ENCODE results near the gene ATP11A.
A peak's percentile ranks its signal among the peaks of the same experiment; 100 is the strongest.
"Not testable (repeated sequence)": the region's sequence is repeated elsewhere in the genome, so short reads cannot be mapped to it uniquely, and the experiment has no call there.

ATP11A gene

DNA sequence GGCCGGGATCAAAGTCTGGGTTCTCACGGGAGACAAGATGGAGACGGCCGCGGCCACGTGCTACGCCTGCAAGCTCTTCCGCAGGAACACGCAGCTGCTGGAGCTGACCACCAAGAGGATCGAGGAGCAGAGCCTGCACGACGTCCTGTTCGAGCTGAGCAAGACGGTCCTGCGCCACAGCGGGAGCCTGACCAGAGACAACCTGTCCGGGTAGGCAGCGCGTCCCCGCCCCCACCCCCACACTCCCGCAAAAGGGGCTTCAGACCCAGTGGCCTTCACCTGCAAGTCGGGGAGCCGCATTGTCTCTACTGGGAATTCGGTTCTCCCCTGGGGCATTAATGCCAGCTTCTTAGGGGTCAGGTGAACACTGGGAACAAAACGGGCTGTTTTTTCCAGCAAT, 164.5 kb downstream of the ATP11A start:
- no peak overlapping the region for H3K4me3 ChIP-seq (ENCODE audit: low read length)
- no peak for DNase-seq (ENCODE audit: low read depth)
- TF ChIP-seq, protein P1, sequence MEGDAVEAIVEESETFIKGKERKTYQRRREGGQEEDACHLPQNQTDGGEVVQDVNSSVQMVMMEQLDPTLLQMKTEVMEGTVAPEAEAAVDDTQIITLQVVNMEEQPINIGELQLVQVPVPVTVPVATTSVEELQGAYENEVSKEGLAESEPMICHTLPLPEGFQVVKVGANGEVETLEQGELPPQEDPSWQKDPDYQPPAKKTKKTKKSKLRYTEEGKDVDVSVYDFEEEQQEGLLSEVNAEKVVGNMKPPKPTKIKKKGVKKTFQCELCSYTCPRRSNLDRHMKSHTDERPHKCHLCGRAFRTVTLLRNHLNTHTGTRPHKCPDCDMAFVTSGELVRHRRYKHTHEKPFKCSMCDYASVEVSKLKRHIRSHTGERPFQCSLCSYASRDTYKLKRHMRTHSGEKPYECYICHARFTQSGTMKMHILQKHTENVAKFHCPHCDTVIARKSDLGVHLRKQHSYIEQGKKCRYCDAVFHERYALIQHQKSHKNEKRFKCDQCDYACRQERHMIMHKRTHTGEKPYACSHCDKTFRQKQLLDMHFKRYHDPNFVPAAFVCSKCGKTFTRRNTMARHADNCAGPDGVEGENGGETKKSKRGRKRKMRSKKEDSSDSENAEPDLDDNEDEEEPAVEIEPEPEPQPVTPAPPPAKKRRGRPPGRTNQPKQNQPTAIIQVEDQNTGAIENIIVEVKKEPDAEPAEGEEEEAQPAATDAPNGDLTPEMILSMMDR (conservative IDR thresholded peaks at IDR 0.05; ENCODE audit: low read length): no peak

DNA sequence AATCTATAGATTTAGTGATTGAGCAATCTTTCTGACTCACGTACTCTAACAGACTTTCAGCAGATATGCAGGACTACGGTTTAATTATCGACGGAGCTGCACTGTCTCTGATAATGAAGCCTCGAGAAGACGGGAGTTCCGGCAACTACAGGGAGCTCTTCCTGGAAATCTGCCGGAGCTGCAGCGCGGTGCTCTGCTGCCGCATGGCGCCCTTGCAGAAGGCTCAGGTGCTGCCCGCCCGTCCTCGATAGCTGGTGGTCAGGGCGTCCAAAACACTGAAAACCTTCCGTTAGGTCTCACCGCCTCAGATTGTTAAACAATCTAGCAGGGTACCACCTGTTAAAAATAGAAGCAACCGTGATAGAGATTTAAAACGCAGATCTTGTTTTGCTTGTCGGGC, 166.0 kb downstream of the ATP11A start:
- no peak for DNase-seq (ENCODE audit: low read depth)
- TF ChIP-seq, protein P1 (conservative IDR thresholded peaks at IDR 0.05; ENCODE audit: low read length): no peak
- no peak overlapping the region for H3K4me3 ChIP-seq (ENCODE audit: low read length)

- no peak for DNase-seq (ENCODE audit: low read depth)
- H3K4me3 ChIP-seq (ENCODE audit: low read length): no peak overlapping the region
- TF ChIP-seq, protein P1 (conservative IDR thresholded peaks at IDR 0.05; ENCODE audit: low read length): no peak
These were observed 168.2 kb downstream of the ATP11A start for GRCh38 chr13:112857914-112858490.

GRCh38 chr13:112859128-112859816, 169.4 kb downstream of the ATP11A start:
- H3K4me3 ChIP-seq (ENCODE audit: low read length): no peak overlapping the region
- DNase-seq (ENCODE audit: low read depth): no peak
- TF ChIP-seq, protein P1 (conservative IDR thresholded peaks at IDR 0.05; ENCODE audit: low read length): no peak

GRCh38 chr13:112859817-112860190, 170.0 kb downstream of the ATP11A start:
- TF ChIP-seq, protein P1 (conservative IDR thresholded peaks at IDR 0.05; ENCODE audit: low read length): no peak
- peak; percentile 6 for DNase-seq (ENCODE audit: low read depth)
- no peak overlapping the region for H3K4me3 ChIP-seq (ENCODE audit: low read length)

GRCh38 chr13:112861876-112862615, 172.2 kb downstream of the ATP11A start:
- DNase-seq (ENCODE audit: low read depth): no peak
- TF ChIP-seq, protein P1 (conservative IDR thresholded peaks at IDR 0.05; ENCODE audit: low read length): no peak
- no peak overlapping the region for H3K4me3 ChIP-seq (ENCODE audit: low read length)

GRCh38 chr13:112863356-112863755, 173.5 kb downstream of the ATP11A start:
- not testable (repeated sequence) for DNase-seq (ENCODE audit: low read depth); H3K4me3 ChIP-seq (ENCODE audit: low read length)

DNA sequence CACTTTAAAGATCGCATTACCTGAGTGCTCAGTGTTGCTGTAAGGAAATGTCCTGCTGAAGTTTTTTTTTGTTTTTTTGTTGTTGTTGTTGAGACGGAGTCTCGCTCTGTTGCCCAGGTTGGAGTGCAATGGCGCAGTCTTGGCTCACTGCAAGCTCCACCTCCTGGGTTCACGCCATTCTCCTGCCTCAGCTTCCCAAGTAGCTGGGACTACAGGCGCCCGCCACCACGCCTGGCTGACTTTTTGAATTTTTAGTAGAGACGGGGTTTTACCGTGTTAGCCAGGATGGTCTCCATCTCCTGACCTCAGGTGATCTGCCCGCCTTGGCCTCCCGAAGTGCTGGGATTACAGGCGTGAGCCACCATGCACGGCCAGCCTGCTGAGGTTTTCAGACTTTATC, 175.6 kb downstream of the ATP11A start:
- H3K4me3 ChIP-seq (ENCODE audit: low read length); DNase-seq (ENCODE audit: low read depth): not testable (repeated sequence)
